BJ (cell line): ENCODE results near the gene IFNA1. TPM values are rescaled to one million over a fixed set of nuclear protein-coding genes. Genes with fewer than 3 reads are reported as not detected.
"Not testable (repeated sequence)": the region's sequence is repeated elsewhere in the genome, so short reads cannot be mapped to it uniquely, and the experiment has no call there.

Experiments
- CTCF ChIA-PET: fragments of 350-600 bp; formaldehyde crosslinking; extraction: SDS; loops from one replicate; lab custom pipeline; 2021; ENCODE audit warnings: antibody characterized with exemption, inconsistent platforms; lab: Yijun Ruan, JAX
- POLR2A ChIA-PET: fragments of 300-600 bp; sonication (Branson Sonifier 250); formaldehyde crosslinking; extraction: SDS; loops from one replicate; lab custom pipeline; 2021; ENCODE audit warnings: antibody characterized with exemption; lab: Charles Lee
- DNase-seq: peaks from one replicate; pipeline ENCODE4 v3.0.0-alpha.2; 2011; ENCODE audit warnings: low read depth
- H3K27me3 ChIP-seq: 2 replicates; pipeline ENCODE4 v1.6.0; 2011; ENCODE audit warnings: low read length; ENCODE audit not compliant: control insufficient read depth, insufficient read depth
- H3K36me3 ChIP-seq: 2 replicates; pipeline ENCODE4 v1.5.1; 2011; ENCODE audit warnings: low read length; ENCODE audit not compliant: control insufficient read depth, insufficient read depth
- H3K4me3 ChIP-seq: 2 replicates; pipeline ENCODE4 v1.5.1; 2011; ENCODE audit warnings: low read depth, mild to moderate bottlenecking, control low read depth, low read length
- CTCF ChIP-seq: IDR thresholded peaks from 2 replicates; pipeline ENCODE4 v1.5.1; 2011; ENCODE audit warnings: low read depth, mild to moderate bottlenecking, control low read depth, inconsistent platforms, low read length, moderate library complexity; ENCODE audit not compliant: insufficient read depth
- polyA plus RNA-seq: library from polyadenylated mRNA; depleted of rRNA; stranded (reverse); fragments of >200 nt; gene quantifications from 2 replicates; pipeline ENCODE4 v1.2.3, GENCODE V29; 2011

The IFNA1 gene
- polyA plus RNA-seq, 1 experiment, result not detected

DNA sequence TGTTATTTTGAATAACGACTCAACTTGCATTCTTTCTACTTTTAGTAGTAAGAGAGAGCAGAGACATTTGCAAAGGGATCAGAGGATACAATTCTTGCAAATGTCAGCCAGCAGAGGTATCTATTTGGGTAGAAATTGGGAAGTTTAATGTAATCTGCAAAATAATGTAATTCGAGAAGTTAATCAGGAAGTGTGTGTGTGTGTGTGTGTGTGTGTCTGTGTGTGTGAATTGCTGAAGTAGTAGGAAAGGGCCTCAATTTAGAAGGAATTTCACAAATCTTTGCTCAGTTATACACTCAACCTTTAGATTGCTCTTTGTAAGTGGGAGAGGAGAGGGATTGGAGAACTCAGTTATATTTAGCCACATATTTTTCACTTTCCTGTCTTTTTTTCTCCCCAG lies 11.0 kb upstream of the IFNA1 start:
- H3K4me3 ChIP-seq, result no peak overlapping the region
- DNase-seq, result no peak
- peaks cover 2% of the 10 kb centered on the region; the same call in 1 of the 2 replicates for H3K27me3 ChIP-seq
- TF ChIP-seq CTCF, result no peak
- no peaks in the 10 kb centered on the region for H3K36me3 ChIP-seq
- ChIA-PET CTCF (no interaction called here), POLR2A (no interaction called here)

DNA sequence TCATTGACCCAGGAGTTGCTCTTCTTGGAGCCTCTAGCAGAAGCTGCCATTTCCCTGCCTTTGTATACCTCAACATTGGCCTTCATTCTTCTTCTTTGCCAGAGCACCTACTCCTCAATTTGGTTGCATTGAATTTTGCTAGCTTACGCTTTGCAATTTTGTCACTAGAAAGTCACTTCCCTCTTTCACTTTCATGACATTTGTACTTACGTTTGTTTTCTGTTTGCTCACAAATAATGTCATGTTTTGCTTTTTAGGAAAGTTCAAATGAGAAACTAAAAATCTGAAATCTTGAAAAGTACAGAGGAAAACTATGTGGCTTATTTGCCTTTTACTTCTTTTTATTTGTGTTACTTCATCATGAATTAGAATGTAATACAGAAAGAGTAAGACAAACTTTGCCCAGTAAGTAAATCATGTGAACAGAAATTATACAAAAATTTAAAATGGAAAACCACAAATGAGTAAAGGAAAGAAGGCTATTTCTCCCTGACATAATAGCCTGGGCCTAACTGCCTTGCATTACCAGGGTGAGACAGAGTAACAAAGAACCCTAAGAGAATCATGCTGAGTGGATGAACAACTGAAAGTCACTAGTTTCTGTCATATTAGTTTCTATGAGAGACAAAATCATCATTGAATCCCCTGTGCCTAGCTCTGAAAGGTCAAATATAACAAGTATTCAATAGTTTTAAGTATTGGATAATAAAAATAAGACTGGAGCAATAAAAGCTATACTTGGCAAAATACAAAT lies 7.4 kb upstream of the IFNA1 start:
- no peaks in the 10 kb centered on the region for H3K36me3 ChIP-seq
- ChIA-PET POLR2A (no interaction called here), CTCF (interaction anchor here (0.7 to 4.8 kb wide), 8 partner anchors 9 to 758 kb away, joined by 3 to 53 read pairs (median 4); no protein-coding TSS in a partner anchor)
- H3K4me3 ChIP-seq, result no peak overlapping the region
- TF ChIP-seq CTCF, result no peak
- DNase-seq, result no peak
- peaks cover 2% of the 10 kb centered on the region; the same call in 1 of the 2 replicates for H3K27me3 ChIP-seq

- POLR2A ChIA-PET, result interaction anchor here (0.6 kb wide), 1 partner anchor 124 kb away, joined by 5 read pairs; no protein-coding TSS in a partner anchor
Measured at GRCh38 chr9:21434202-21435014, 5.8 kb upstream of the IFNA1 start.

DNA sequence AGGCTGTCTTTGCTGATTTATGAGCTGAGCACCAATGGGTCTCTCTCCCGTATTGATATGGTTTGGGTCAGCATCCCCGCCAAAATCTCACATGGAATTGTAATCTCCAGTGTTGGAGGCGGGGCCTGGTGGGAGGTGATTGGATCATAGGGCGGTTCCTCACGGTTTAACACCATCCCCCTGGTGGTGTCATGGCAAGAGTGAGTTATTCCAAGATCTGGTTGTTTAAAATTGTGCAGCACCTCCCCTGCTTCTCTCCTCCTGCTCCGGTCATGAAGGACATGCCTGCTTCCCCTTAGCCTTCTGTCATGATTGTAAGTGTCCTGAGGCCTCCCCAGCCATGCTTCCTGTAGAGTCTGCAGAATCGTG lies 5.2 kb upstream of the IFNA1 start:
- H3K27me3 ChIP-seq, POLR2A ChIA-PET, DNase-seq, H3K36me3 ChIP-seq, H3K4me3 ChIP-seq: not testable (repeated sequence)
- CTCF ChIA-PET, result interaction anchor here (0.7 to 4.8 kb wide), 23 partner anchors 11 to 360 kb away, joined by 3 to 53 read pairs (median 4); no protein-coding TSS in a partner anchor

More at GRCh38 chr9:21434202-21435014, 5.8 kb upstream of the IFNA1 start:
- no peaks in the 10 kb centered on the region for H3K36me3 ChIP-seq
- H3K4me3 ChIP-seq, result no peak overlapping the region
- no peak for DNase-seq
- TF ChIP-seq CTCF, result peak; percentile 60
- peaks cover 5% of the 10 kb centered on the region; the same call in 1 of the 2 replicates for H3K27me3 ChIP-seq
- CTCF ChIA-PET, result interaction anchor here (0.7 to 4.8 kb wide), 29 partner anchors 9 to 361 kb away, joined by 3 to 53 read pairs (median 4); no protein-coding TSS in a partner anchor

GRCh38 chr9:21443849-21444625 lies 3.8 kb downstream of the IFNA1 start:
- no peak overlapping the region for H3K4me3 ChIP-seq
- CTCF ChIA-PET, result interaction anchor here (1.2 to 3.9 kb wide), 3 partner anchors 9 to 126 kb away, joined by 3 to 19 read pairs (median 9); no protein-coding TSS in a partner anchor
- TF ChIP-seq CTCF, result no peak
- no peaks in the 10 kb centered on the region for H3K36me3 ChIP-seq
- no peaks in the 10 kb centered on the region for H3K27me3 ChIP-seq
- POLR2A ChIA-PET, result no interaction called here
- DNase-seq, result no peak

DNA sequence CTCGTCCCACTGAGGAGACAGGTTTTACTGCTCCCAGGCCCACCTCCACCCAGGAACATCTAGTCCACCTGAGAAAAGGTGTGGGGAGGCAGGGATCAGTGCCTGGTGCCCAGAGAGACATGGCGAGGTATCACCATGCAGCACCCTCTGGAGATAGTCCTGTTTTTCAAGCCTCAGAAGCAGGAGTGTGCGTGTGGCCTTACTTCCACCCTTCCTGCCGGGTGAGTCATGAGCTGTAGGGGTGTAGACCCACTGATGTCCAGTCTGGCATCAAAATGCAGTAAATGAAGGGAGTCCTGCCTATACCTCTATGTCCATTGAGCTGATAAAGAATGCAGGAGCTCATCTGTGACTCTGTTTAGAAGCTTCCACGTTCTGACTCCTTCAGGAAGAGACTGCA lies 9.1 kb downstream of the IFNA1 start:
- H3K36me3 ChIP-seq, DNase-seq, H3K27me3 ChIP-seq, H3K4me3 ChIP-seq, POLR2A ChIA-PET: not testable (repeated sequence)
- CTCF ChIA-PET, result interaction anchor here (0.6 kb wide), 1 partner anchor 328 kb away, joined by 3 read pairs; no protein-coding TSS in a partner anchor
